Measurements from ENCODE around the gene HOXB9. TPM values are rescaled to one million over a fixed set of nuclear protein-coding genes. Genes with fewer than 3 reads are reported as not detected.
A peak's percentile ranks its signal among the peaks of the same experiment; 100 is the strongest.

HOXB9 gene
- total RNA-seq, 2 experiments from 2014 or later, result 0.37 to 0.65 TPM

- ChIA-PET POLR2A (no interaction called here), CTCF (interaction anchor here (1.0 to 1.4 kb wide), 2 partner anchors 13 to 88 kb away, joined by 6 read pairs; no protein-coding TSS in a partner anchor)
- H3K9me3 Mint-ChIP-seq (ENCODE audit: insufficient read depth), result no peaks in the 10 kb centered on the region
- peaks cover 51% of the 10 kb centered on the region for H3K27me3 Mint-ChIP-seq (ENCODE audit: low read depth)
- ATAC-seq (no peak), DNase-seq (no peak)
- peaks cover 63% of the 10 kb centered on the region for H3K4me1 Mint-ChIP-seq (ENCODE audit: low read depth)
- H3K36me3 Mint-ChIP-seq (ENCODE audit: low read depth), result peaks cover 10% of the 10 kb centered on the region
- no peak overlapping the region for H3K27ac Mint-ChIP-seq
- H3K4me3 Mint-ChIP-seq, result peak overlapping the region; percentile 90
These were observed 46.2 kb downstream of the HOXB9 start for GRCh38 chr17:48579760-48580554.

GRCh38 chr17:48579471-48579759 lies 46.7 kb downstream of the HOXB9 start:
- H3K36me3 Mint-ChIP-seq (ENCODE audit: low read depth), result peaks cover 10% of the 10 kb centered on the region
- CTCF ChIA-PET, result interaction anchor here (0.8 to 1.4 kb wide), 4 partner anchors 14 to 243 kb away, joined by 3 to 6 read pairs (median 4); no protein-coding TSS in a partner anchor
- peak overlapping the region; percentile 90 for H3K4me3 Mint-ChIP-seq
- no peak for ATAC-seq
- DNase-seq, result no peak
- peaks cover 51% of the 10 kb centered on the region for H3K27me3 Mint-ChIP-seq (ENCODE audit: low read depth)
- POLR2A ChIA-PET, result no interaction called here
- peaks cover 61% of the 10 kb centered on the region for H3K4me1 Mint-ChIP-seq (ENCODE audit: low read depth)
- H3K27ac Mint-ChIP-seq, result no peak overlapping the region
- H3K9me3 Mint-ChIP-seq (ENCODE audit: insufficient read depth), result no peaks in the 10 kb centered on the region

- POLR2A ChIA-PET, result no interaction called here
- Mint-ChIP-seq H3K4me3 (peak overlapping the region; percentile 90), H3K9me3 (ENCODE audit: insufficient read depth) (no peaks in the 10 kb centered on the region), H3K4me1 (ENCODE audit: low read depth) (peaks cover 61% of the 10 kb centered on the region), H3K27me3 (ENCODE audit: low read depth) (peaks cover 45% of the 10 kb centered on the region), H3K36me3 (ENCODE audit: low read depth) (peaks cover 10% of the 10 kb centered on the region), H3K27ac (peak overlapping the region; percentile 79)
- no peak for DNase-seq
- peak; percentile 60 for ATAC-seq
- CTCF ChIA-PET, result interaction anchor here (0.8 to 1.4 kb wide), 4 partner anchors 14 to 242 kb away, joined by 3 to 6 read pairs (median 4); no protein-coding TSS in a partner anchor
These were observed 47.3 kb downstream of the HOXB9 start for GRCh38 chr17:48578616-48579470.

- Mint-ChIP-seq H3K36me3 (ENCODE audit: low read depth) (peaks cover 10% of the 10 kb centered on the region), H3K27ac (peak within 1 kb of the TSS; percentile 79), H3K4me3 (peak within 1 kb of the TSS; percentile 90), H3K9me3 (ENCODE audit: insufficient read depth) (no peaks in the 10 kb centered on the region), H3K4me1 (ENCODE audit: low read depth) (peaks cover 67% of the 10 kb centered on the region), H3K27me3 (ENCODE audit: low read depth) (peaks cover 38% of the 10 kb centered on the region)
- ChIA-PET POLR2A (no interaction called here), CTCF (interaction anchor here (1.1 kb wide), 1 partner anchor 242 kb away, joined by 3 read pairs; no protein-coding TSS in a partner anchor)
- ATAC-seq (peak; percentile 86), DNase-seq (peak; percentile 83)
These were observed 48.1 kb downstream of the HOXB9 start, which contains the start of gene HOXB4 for GRCh38 chr17:48577946-48578615. TSS of gene HOXB4 (minus strand) at chr17:48578350. CDS start at chr17:48578319, 31 bp downstream.

GRCh38 chr17:48577330-48577945 lies 48.7 kb downstream of the HOXB9 start:
- ChIA-PET POLR2A (no interaction called here), CTCF (interaction anchor here (1.1 kb wide), 1 partner anchor 11 kb away, joined by 3 read pairs; no protein-coding TSS in a partner anchor)
- DNase-seq (no peak), ATAC-seq (peak; percentile 17)
- H3K9me3 Mint-ChIP-seq (ENCODE audit: insufficient read depth), result no peaks in the 10 kb centered on the region
- peaks cover 31% of the 10 kb centered on the region for H3K27me3 Mint-ChIP-seq (ENCODE audit: low read depth)
- H3K27ac Mint-ChIP-seq, result peak overlapping the region; percentile 67
- peaks cover 63% of the 10 kb centered on the region for H3K4me1 Mint-ChIP-seq (ENCODE audit: low read depth)
- peaks cover 8% of the 10 kb centered on the region for H3K36me3 Mint-ChIP-seq (ENCODE audit: low read depth)
- H3K4me3 Mint-ChIP-seq, result peak overlapping the region; percentile 82

- Mint-ChIP-seq H3K27me3 (ENCODE audit: low read depth) (peaks cover 27% of the 10 kb centered on the region), H3K27ac (no peak overlapping the region), H3K9me3 (ENCODE audit: insufficient read depth) (no peaks in the 10 kb centered on the region), H3K4me3 (peak overlapping the region; percentile 82), H3K36me3 (ENCODE audit: low read depth) (peaks cover 7% of the 10 kb centered on the region), H3K4me1 (ENCODE audit: low read depth) (peaks cover 57% of the 10 kb centered on the region)
- ChIA-PET CTCF (interaction anchor here (1.1 to 1.2 kb wide), 2 partner anchors 11 to 16 kb away, joined by 3 read pairs; partner anchors contain the start of gene HOXB5), POLR2A (no interaction called here)
- no peak for ATAC-seq
- DNase-seq, result no peak
These were observed 49.5 kb downstream of the HOXB9 start for GRCh38 chr17:48576479-48577309.

GRCh38 chr17:48575673-48576478 lies 50.3 kb downstream of the HOXB9 start:
- ChIA-PET CTCF (interaction anchor here (1.2 kb wide), 1 partner anchor 17 kb away, joined by 3 read pairs; the partner anchor contains the start of gene HOXB5), POLR2A (no interaction called here)

GRCh38 chr17:48575066-48575582 lies 51.0 kb downstream of the HOXB9 start:
- CTCF ChIA-PET, result interaction anchor here (1.0 to 1.2 kb wide), 3 partner anchors 18 to 267 kb away, joined by 3 to 5 read pairs (median 3); partner anchors contain the start of gene HOXB5
- no peak overlapping the region for H3K4me3 Mint-ChIP-seq
- peaks cover 46% of the 10 kb centered on the region for H3K4me1 Mint-ChIP-seq (ENCODE audit: low read depth)
- H3K27me3 Mint-ChIP-seq (ENCODE audit: low read depth), result peaks cover 13% of the 10 kb centered on the region
- no peaks in the 10 kb centered on the region for H3K9me3 Mint-ChIP-seq (ENCODE audit: insufficient read depth)
- H3K27ac Mint-ChIP-seq, result no peak overlapping the region
- DNase-seq, result no peak
- peaks cover 7% of the 10 kb centered on the region for H3K36me3 Mint-ChIP-seq (ENCODE audit: low read depth)
- ATAC-seq, result no peak
- POLR2A ChIA-PET, result interaction anchor here (0.7 kb wide), 1 partner anchor 11 kb away, joined by 3 read pairs; no protein-coding TSS in a partner anchor

More at GRCh38 chr17:48575673-48576478, 50.3 kb downstream of the HOXB9 start:
- peaks cover 7% of the 10 kb centered on the region for H3K36me3 Mint-ChIP-seq (ENCODE audit: low read depth)
- H3K27me3 Mint-ChIP-seq (ENCODE audit: low read depth), result peaks cover 19% of the 10 kb centered on the region
- no peaks in the 10 kb centered on the region for H3K9me3 Mint-ChIP-seq (ENCODE audit: insufficient read depth)
- ATAC-seq (no peak), DNase-seq (no peak)
- H3K4me1 Mint-ChIP-seq (ENCODE audit: low read depth), result peaks cover 50% of the 10 kb centered on the region
- no peak overlapping the region for H3K27ac Mint-ChIP-seq
- peak overlapping the region; percentile 27 for H3K4me3 Mint-ChIP-seq

GRCh38 chr17:48574505-48575065 lies 51.6 kb downstream of the HOXB9 start:
- H3K4me3 Mint-ChIP-seq, result no peak overlapping the region
- ATAC-seq (no peak), DNase-seq (no peak)
- CTCF ChIA-PET, result interaction anchor here (0.7 to 1.0 kb wide), 4 partner anchors 28 to 266 kb away, joined by 3 to 5 read pairs (median 3); no protein-coding TSS in a partner anchor
- H3K36me3 Mint-ChIP-seq (ENCODE audit: low read depth), result peaks cover 7% of the 10 kb centered on the region
- peaks cover 8% of the 10 kb centered on the region for H3K27me3 Mint-ChIP-seq (ENCODE audit: low read depth)
- no peak overlapping the region for H3K27ac Mint-ChIP-seq
- H3K9me3 Mint-ChIP-seq (ENCODE audit: insufficient read depth), result no peaks in the 10 kb centered on the region
- POLR2A ChIA-PET, result interaction anchor here (0.7 kb wide), 2 partner anchors 11 to 24 kb away, joined by 3 read pairs; no protein-coding TSS in a partner anchor
- H3K4me1 Mint-ChIP-seq (ENCODE audit: low read depth), result peaks cover 43% of the 10 kb centered on the region
